DND-41 (cell line): ENCODE data around the gene FOS.

ENCODE experiments used
- CTCF ChIP-seq: IDR thresholded peaks from 2 replicates; pipeline ENCODE4 v1.5.1; 2012; ENCODE audit warnings: borderline replicate concordance, low read length, moderate library complexity, mild to moderate bottlenecking; ENCODE audit not compliant: poor library complexity, severe bottlenecking; ENCODE audit errors: extremely low read depth
- EZH2 ChIP-seq: IDR thresholded peaks from 3 replicates; pipeline ENCODE4 v1.6.1; 2012; ENCODE audit warnings: borderline replicate concordance, low read depth, mild to moderate bottlenecking, moderate library complexity, low read length, inconsistent platforms; ENCODE audit not compliant: severe bottlenecking

DNA sequence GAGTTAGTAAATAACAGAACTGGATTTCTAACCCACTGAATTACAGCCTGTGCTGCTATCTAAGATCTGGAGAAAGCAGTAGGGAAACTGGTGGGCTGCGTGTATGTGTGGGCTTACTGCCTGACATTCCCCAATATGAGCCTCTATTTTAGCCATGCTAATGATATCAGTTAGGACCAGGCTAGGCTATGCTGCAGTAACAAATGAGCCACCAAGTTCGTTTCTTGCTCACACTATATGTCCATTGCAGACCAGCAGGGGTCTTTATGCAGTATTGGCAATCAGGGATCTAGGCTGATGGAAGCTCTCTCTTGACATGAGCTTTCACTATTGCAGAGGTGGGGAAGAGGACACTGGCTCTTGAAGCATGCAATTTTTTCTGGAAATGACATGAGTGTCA lies 40.4 kb downstream of the FOS start:
- TF ChIP-seq CTCF: no peak
- no peak for TF ChIP-seq EZH2
